NT2/D1 (cell line): Measurements from ENCODE around the gene OGFR.

Experiments used
- YY1 ChIP-seq: IDR thresholded peaks from 2 replicates; pipeline ENCODE4 v1.6.1; 2011; ENCODE audit not compliant: insufficient read length, insufficient read depth
- ZNF274 ChIP-seq: IDR thresholded peaks from 2 replicates; pipeline ENCODE4 v1.6.1; 2011; ENCODE audit warnings: mild to moderate bottlenecking, low read depth, low read length

DNA sequence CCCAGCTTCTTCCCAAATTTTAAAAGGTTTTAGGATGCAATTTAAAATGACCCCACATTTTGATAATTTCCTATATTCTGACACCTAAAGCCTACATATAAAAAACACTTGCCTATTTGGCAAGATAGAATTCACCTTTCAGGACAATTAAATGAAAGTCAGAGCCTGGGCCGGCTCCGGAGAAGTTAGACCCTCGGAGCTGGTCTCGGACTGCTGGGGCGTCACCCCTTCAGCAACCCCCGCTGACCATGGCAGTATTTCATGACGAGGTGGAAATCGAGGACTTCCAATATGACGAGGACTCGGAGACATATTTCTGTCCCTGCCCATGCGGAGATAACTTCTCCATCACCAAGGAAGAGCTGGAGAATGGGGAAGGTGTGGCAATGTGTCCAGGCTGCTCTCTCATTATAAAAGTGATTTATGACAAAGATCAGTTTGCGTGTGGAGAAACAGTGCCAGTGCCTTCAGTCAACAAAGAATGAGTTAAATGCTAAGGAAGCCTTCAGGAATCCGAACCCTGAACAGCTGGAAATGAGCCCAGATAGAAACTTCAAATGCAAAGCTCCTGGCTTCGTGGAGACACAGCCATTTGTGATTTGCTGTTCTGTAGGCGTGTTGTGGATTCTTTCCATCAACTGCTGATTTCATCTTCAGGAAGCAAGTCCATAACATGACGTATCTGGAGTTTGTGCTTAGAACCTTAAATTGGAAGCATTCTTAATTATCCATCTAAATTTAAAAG is 41.0 kb downstream of the OGFR start:
- no peak for TF ChIP-seq YY1
- no peak for TF ChIP-seq ZNF274
